ENCODE measurements around the gene CLOCK.
A peak's percentile ranks its signal among the peaks of the same experiment; 100 is the strongest.

The CLOCK gene

GRCh38 chr4:55405073-55405472 is 141.6 kb downstream of the CLOCK start:
- ChIA-PET CTCF (no interaction called here), POLR2A (no interaction called here)
- Histone ChIP-seq H3K9me3 (ENCODE audit: control insufficient read depth, insufficient read depth, low read depth, low read length) (no peaks in the 10 kb centered on the region), H3K27ac (ENCODE audit: extremely low read depth, low read depth, low read length) (no peak overlapping the region), H3K4me1 (ENCODE audit: control insufficient read depth, insufficient read depth, low read length) (0 out of 2 replicates have a peak, but pooled peaks cover 2% of the 10 kb centered on the region), H3K4me3 (ENCODE audit: low read depth, low read length) (no peak overlapping the region), H3K36me3 (ENCODE audit: control insufficient read depth in 2 of 2, insufficient read depth in 1 of 2, low read length in 2 of 2) (peaks cover 5 to 57% of the 10 kb centered on the region in 2 experiments; a peak in 2 of 3 replicates)
- TF ChIP-seq, protein P1, sequence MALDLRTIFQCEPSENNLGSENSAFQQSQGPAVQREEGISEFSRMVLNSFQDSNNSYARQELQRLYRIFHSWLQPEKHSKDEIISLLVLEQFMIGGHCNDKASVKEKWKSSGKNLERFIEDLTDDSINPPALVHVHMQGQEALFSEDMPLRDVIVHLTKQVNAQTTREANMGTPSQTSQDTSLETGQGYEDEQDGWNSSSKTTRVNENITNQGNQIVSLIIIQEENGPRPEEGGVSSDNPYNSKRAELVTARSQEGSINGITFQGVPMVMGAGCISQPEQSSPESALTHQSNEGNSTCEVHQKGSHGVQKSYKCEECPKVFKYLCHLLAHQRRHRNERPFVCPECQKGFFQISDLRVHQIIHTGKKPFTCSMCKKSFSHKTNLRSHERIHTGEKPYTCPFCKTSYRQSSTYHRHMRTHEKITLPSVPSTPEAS (tag by site-specific recombination; IDR thresholded peaks at IDR 0.05): no peak
- TF ChIP-seq, protein P2, sequence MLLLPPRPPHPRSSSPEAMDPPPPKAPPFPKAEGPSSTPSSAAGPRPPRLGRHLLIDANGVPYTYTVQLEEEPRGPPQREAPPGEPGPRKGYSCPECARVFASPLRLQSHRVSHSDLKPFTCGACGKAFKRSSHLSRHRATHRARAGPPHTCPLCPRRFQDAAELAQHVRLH (tag by site-specific recombination; IDR thresholded peaks at IDR 0.05): no peak
- no peak for TF ChIP-seq ZNF639 (tag by site-specific recombination; IDR thresholded peaks at IDR 0.05)
- no peak for TF ChIP-seq ZNF777 (tag by site-specific recombination; IDR thresholded peaks at IDR 0.05; ENCODE audit: borderline replicate concordance)
- TF ChIP-seq, protein P3, sequence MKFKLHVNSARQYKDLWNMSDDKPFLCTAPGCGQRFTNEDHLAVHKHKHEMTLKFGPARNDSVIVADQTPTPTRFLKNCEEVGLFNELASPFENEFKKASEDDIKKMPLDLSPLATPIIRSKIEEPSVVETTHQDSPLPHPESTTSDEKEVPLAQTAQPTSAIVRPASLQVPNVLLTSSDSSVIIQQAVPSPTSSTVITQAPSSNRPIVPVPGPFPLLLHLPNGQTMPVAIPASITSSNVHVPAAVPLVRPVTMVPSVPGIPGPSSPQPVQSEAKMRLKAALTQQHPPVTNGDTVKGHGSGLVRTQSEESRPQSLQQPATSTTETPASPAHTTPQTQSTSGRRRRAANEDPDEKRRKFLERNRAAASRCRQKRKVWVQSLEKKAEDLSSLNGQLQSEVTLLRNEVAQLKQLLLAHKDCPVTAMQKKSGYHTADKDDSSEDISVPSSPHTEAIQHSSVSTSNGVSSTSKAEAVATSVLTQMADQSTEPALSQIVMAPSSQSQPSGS (tag by site-specific recombination; IDR thresholded peaks at IDR 0.05; ENCODE audit: low read depth): peak; percentile 52; the same call in 1 of the 2 replicates
- no peak for TF ChIP-seq ZNF664 (tag by site-specific recombination; IDR thresholded peaks at IDR 0.05)

DNA sequence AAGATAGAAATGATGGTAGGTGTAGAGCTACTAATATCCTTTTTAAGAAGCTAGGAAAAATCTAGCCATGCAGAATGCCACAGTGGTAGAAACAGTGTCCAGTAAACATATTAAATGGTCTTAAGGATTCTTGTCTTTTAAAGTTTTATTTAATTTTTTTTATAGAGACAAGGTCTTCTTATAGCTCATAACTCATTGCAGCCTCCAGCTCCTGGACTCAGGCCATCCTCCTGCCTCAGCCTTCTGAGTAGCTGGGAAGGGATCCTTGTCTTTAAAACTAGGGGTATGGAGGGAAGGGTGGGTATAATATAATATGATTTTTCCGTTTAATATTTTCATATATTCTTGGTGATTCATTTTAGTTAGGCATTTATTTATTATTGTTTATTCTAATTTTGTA is 147.1 kb downstream of the CLOCK start:
- Histone ChIP-seq H3K9me3 (ENCODE audit: control insufficient read depth, insufficient read depth, low read depth, low read length) (no peaks in the 10 kb centered on the region), H3K36me3 (ENCODE audit: control insufficient read depth in 2 of 2, insufficient read depth in 1 of 2, low read length in 2 of 2) (peaks cover 0 to 38% of the 10 kb centered on the region in 2 experiments; a peak in 2 of 3 replicates), H3K4me3 (ENCODE audit: low read depth, low read length) (no peak overlapping the region), H3K4me1 (ENCODE audit: control insufficient read depth, insufficient read depth, low read length) (no peaks in the 10 kb centered on the region), H3K27ac (ENCODE audit: extremely low read depth, low read depth, low read length) (no peak overlapping the region)
- TF ChIP-seq MZF1 (tag by site-specific recombination; IDR thresholded peaks at IDR 0.05; ENCODE audit: borderline replicate concordance) (no peak), KLF9 (tag by site-specific recombination; IDR thresholded peaks at IDR 0.05; ENCODE audit: low read depth) (no peak), ZNF10 (tag by site-specific recombination; IDR thresholded peaks at IDR 0.05) (no peak), REPIN1 (tag by site-specific recombination; IDR thresholded peaks at IDR 0.05; ENCODE audit: low read depth) (no peak), ZNF140 (tag by site-specific recombination; IDR thresholded peaks at IDR 0.05) (no peak), ZBTB7A (tag by site-specific recombination; IDR thresholded peaks at IDR 0.05; ENCODE audit: low read depth) (no peak), ZEB2 (tag by site-specific recombination; IDR thresholded peaks at IDR 0.05) (no peak), ZNF610 (tag by site-specific recombination; IDR thresholded peaks at IDR 0.05; ENCODE audit: borderline replicate concordance) (no peak), ZFP41 (tag by site-specific recombination; IDR thresholded peaks at IDR 0.05; ENCODE audit: borderline replicate concordance) (no peak), ZIC2 (tag by site-specific recombination; IDR thresholded peaks at IDR 0.05) (no peak), ZFP37 (tag by site-specific recombination; IDR thresholded peaks at IDR 0.05) (no peak), ZNF169 (tag by site-specific recombination; IDR thresholded peaks at IDR 0.05) (no peak), ZNF16 (tag by site-specific recombination; IDR thresholded peaks at IDR 0.05; ENCODE audit: low read depth) (no peak), FEZF1 (tag by site-specific recombination; IDR thresholded peaks at IDR 0.05) (no peak), ZNF677 (tag by site-specific recombination; IDR thresholded peaks at IDR 0.05) (no peak)
- CTCF ChIA-PET: interaction anchor here (0.6 kb wide), 1 partner anchor 332 kb away, joined by 3 read pairs; no protein-coding TSS in a partner anchor
- POLR2A ChIA-PET: interaction anchor here (1.2 kb wide), 1 partner anchor 146 kb away, joined by 6 read pairs; no protein-coding TSS in a partner anchor

Measured in HEK293 (cell line).